Right cardiac atrium (tissue), 5 donors: ENCODE measurements around the gene GHR. TPM values are rescaled to one million over a fixed set of nuclear protein-coding genes. Genes with fewer than 3 reads are reported as not detected.
"Not testable (repeated sequence)": the region's sequence is repeated elsewhere in the genome, so short reads cannot be mapped to it uniquely, and the experiment has no call there.

Experiments used
- ATAC-seq, 2 donors: fragments of 200-7000 bp; cut with Tn5 transposase; one replicate each; pipeline versions ENCODE4 v1.8.0 to v1.9.1; 2020; ENCODE audit warnings: moderate library complexity in 2 of 2, mild to moderate bottlenecking in 1 of 2
- DNase-seq, 3 donors: peaks; one replicate each; pipeline ENCODE4 v3.0.0-alpha.2; 2020
- H3K27ac ChIP-seq: one replicate; pipeline ENCODE4 v1.5.1; 2013; ENCODE audit warnings: mild to moderate bottlenecking, low read length, control low read depth, moderate library complexity
- H3K27me3 ChIP-seq: one replicate; pipeline ENCODE4 v1.6.1; 2013; ENCODE audit not compliant: control insufficient read depth, insufficient read depth
- H3K4me1 ChIP-seq: one replicate; pipeline ENCODE4 v1.6.1; 2013; ENCODE audit warnings: low read length; ENCODE audit not compliant: control insufficient read depth, insufficient read depth
- H3K4me3 ChIP-seq: one replicate; pipeline ENCODE4 v1.5.1; 2013; ENCODE audit warnings: low read length, control low read depth
- H3K9me3 ChIP-seq: one replicate; pipeline ENCODE4 v1.6.1; 2013; ENCODE audit warnings: low read length; ENCODE audit not compliant: control insufficient read depth
- WGBS: extraction: QIAGEN DNeasy Blood & Tissue Kit; methylation state at CpG from one replicate; pipeline ENCODE4 v1.1.7; 2013; 5-methylcytosine and 5-hydroxymethylcytosine counted together
- intact Hi-C, 4 donors: fragments of 100-400 bp; cut with DNase I; formaldehyde crosslinking; loops; one replicate each; pipeline versions ENCODE4 v1.11.0 to v1.14.0; 2022 to 2023
- polyA plus RNA-seq: library from polyadenylated mRNA; stranded (reverse); fragments of 200-250 nt; gene quantifications from one replicate; pipeline ENCODE4 v1.2.3, GENCODE V29; 2013
- total RNA-seq, 4 donors: library from RNA; stranded (reverse); fragmentation: NEBNext Ultra II Directional; extraction: Animal tissue kit (Norgen Biotek cat#: 25700); gene quantifications; one replicate each; pipeline ENCODE4 v1.2.1, GENCODE V29; 2021
- donor health status: healthy with polysubstance abuse.
- donor health status: DM: no; HTN: yes; CAD: no.
- donor health status: DM: no; HTN: no; CAD: no.
- donor health status: DM: no; HTN: yes; CAD: no; lungs with severe emphysema.
- donor health status: DM: yes; HTN: yes; CAD: no.

GHR gene
- total and polyA plus RNA-seq, 5 donors = 8.1 to 21.8 (median 15.3) TPM

DNA sequence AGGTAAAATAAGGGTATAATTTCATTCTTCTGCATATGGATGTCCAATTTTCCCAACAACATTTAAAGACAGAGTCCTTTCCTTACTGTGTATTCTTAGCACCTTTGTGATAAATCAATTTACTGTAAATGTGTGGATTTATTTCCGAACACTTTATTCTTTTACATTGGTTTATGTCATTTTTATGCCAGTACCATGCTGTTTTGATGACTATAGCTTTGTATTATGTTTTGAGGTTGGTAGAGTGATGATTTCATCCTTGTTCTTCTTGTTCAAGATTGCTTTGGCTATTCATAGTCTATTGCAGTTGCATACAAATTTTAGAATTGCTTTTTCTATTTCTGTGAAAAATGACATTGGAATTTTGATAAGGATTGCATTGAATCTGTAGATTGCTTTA lies 280.0 kb downstream of the GHR start:
- no peaks in the 10 kb centered on the region for H3K27me3 ChIP-seq
- WGBS = 92% methylated on average over 1 of the region's 1 CpG

DNA sequence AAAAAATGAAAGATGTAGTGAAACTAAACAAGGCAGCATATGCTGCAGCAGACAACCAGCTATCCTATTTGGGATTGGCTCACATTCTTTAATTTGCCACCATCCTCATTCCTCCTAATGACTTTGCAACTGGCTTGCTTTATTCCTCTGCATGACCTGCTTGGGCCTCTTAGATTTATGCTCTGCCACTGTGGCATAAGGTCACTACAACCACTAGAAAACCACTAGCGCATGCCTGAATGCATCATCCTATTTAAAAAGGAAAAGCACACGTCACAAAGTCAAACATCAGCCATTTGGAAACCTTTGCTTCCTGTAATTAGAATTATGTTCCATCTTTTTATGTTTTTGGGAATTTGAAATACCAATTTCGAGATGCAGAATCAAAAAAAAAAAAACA lies 292.5 kb downstream of the GHR start:
- Histone ChIP-seq H3K4me3 (no peak overlapping the region), H3K27me3 (no peaks in the 10 kb centered on the region), H3K27ac (no peak overlapping the region), H3K9me3 (no peaks in the 10 kb centered on the region), H3K4me1 (no peaks in the 10 kb centered on the region)
- WGBS = 86% methylated on average over 3 of the region's 3 CpGs
- intact Hi-C loops = no loop called here
- ATAC-seq (no peak), DNase-seq (no peak)

More for the DNA sequence above, 280.0 kb downstream of the GHR start:
- Histone ChIP-seq H3K27ac (no peak overlapping the region), H3K9me3 (no peaks in the 10 kb centered on the region), H3K4me1 (no peaks in the 10 kb centered on the region), H3K4me3 (no peak overlapping the region)
- DNase-seq = no peak
- ATAC-seq = no peak
- intact Hi-C loops = no loop called here

DNA sequence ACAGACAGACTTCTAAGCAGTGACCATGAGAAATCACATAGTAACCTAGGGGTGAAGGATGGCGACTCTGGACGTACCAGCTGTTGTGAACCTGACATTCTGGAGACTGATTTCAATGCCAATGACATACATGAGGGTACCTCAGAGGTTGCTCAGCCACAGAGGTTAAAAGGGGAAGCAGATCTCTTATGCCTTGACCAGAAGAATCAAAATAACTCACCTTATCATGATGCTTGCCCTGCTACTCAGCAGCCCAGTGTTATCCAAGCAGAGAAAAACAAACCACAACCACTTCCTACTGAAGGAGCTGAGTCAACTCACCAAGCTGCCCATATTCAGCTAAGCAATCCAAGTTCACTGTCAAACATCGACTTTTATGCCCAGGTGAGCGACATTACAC lies 295.4 kb downstream of the GHR start:
- Histone ChIP-seq H3K27ac (no peak overlapping the region), H3K27me3 (no peaks in the 10 kb centered on the region), H3K4me1 (no peaks in the 10 kb centered on the region), H3K9me3 (no peaks in the 10 kb centered on the region), H3K4me3 (no peak overlapping the region)
- WGBS = 87% methylated on average over 4 of the region's 4 CpGs
- ATAC-seq (no peak), DNase-seq (no peak)
- intact Hi-C loops = no loop called here

DNA sequence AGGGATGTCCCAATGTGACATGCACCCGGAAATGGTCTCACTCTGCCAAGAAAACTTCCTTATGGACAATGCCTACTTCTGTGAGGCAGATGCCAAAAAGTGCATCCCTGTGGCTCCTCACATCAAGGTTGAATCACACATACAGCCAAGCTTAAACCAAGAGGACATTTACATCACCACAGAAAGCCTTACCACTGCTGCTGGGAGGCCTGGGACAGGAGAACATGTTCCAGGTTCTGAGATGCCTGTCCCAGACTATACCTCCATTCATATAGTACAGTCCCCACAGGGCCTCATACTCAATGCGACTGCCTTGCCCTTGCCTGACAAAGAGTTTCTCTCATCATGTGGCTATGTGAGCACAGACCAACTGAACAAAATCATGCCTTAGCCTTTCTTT lies 295.8 kb downstream of the GHR start:
- no peak overlapping the region for H3K27ac ChIP-seq
- no peak overlapping the region for H3K4me3 ChIP-seq
- intact Hi-C loops = no loop called here
- no peaks in the 10 kb centered on the region for H3K9me3 ChIP-seq
- no peaks in the 10 kb centered on the region for H3K4me1 ChIP-seq
- H3K27me3 ChIP-seq = no peaks in the 10 kb centered on the region
- DNase-seq = no peak
- no peak for ATAC-seq
- 86% methylated on average over 2 of the region's 2 CpGs for WGBS

DNA sequence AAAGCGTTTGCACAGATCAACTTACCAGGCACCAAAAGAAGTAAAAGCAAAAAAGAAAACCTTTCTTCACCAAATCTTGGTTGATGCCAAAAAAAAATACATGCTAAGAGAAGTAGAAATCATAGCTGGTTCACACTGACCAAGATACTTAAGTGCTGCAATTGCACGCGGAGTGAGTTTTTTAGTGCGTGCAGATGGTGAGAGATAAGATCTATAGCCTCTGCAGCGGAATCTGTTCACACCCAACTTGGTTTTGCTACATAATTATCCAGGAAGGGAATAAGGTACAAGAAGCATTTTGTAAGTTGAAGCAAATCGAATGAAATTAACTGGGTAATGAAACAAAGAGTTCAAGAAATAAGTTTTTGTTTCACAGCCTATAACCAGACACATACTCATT lies 297.0 kb downstream of the GHR start:
- no peaks in the 10 kb centered on the region for H3K4me1 ChIP-seq
- no peaks in the 10 kb centered on the region for H3K9me3 ChIP-seq
- 62% methylated on average over 6 of the region's 6 CpGs for WGBS
- no peaks in the 10 kb centered on the region for H3K27me3 ChIP-seq
- intact Hi-C loops = no loop called here
- no peak overlapping the region for H3K27ac ChIP-seq
- DNase-seq (no peak), ATAC-seq (no peak)
- no peak overlapping the region for H3K4me3 ChIP-seq

DNA sequence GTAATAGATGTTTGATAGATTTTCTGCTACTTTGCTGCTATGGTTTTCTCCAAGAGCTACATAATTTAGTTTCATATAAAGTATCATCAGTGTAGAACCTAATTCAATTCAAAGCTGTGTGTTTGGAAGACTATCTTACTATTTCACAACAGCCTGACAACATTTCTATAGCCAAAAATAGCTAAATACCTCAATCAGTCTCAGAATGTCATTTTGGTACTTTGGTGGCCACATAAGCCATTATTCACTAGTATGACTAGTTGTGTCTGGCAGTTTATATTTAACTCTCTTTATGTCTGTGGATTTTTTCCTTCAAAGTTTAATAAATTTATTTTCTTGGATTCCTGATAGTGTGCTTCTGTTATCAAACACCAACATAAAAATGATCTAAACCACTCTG lies 298.2 kb downstream of the GHR start:
- no peaks in the 10 kb centered on the region for H3K9me3 ChIP-seq
- no peaks in the 10 kb centered on the region for H3K27me3 ChIP-seq
- H3K27ac ChIP-seq = no peak overlapping the region
- no peak for DNase-seq
- intact Hi-C loops = no loop called here
- no peak for ATAC-seq
- no peak overlapping the region for H3K4me3 ChIP-seq
- no peaks in the 10 kb centered on the region for H3K4me1 ChIP-seq

DNA sequence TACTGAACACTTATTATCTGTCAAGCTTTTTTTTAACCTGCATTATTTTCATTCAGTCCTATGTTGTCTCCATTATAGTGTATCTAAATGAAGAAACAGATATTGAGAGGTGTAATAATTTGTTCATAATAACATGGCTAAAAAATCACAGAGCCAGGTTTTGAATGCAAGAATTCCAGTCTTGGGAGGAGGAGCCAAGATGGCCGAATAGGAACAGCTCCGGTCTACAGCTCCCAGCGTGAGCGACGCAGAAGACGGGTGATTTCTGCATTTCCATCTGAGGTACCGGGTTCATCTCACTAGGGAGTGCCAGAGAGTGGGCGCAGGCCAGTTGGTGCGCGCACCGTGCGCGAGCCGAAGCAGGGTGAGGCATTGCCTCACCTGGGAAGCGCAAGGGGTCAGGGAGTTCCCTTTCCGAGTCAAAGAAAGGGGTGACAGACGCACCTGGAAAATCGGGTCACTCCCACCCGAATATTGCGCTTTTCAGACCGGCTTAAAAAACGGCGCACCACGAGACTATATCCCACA lies 311.4 kb downstream of the GHR start:
- H3K27me3 ChIP-seq, H3K9me3 ChIP-seq, DNase-seq, H3K4me3 ChIP-seq, H3K4me1 ChIP-seq, ATAC-seq, intact Hi-C loops, H3K27ac ChIP-seq: not testable (repeated sequence)
- 95% methylated on average over 15 of the region's 24 CpGs for WGBS

DNA sequence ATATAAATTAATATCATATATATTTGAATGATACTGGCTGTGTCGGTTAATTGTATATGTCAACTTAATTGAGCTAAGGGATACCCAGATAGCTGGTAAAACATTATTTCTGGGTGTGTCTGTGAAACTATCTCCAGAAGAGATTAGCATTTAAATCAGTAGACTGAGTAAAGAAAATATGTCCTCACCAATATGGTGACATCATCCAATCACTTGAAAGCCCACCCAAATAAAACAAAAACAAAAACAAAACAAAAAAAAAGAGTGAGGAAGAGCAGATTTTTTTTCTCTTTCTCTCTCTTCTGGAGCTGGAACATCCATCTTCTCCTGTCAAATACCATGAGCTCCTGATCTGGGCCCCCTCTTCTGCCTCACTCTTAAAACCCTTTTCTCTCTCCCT lies 317.7 kb downstream of the GHR start:
- intact Hi-C loops = no loop called here
- ATAC-seq (no peak), DNase-seq (no peak)
- Histone ChIP-seq H3K4me3 (no peak overlapping the region), H3K4me1 (no peaks in the 10 kb centered on the region), H3K9me3 (no peaks in the 10 kb centered on the region), H3K27me3 (no peaks in the 10 kb centered on the region), H3K27ac (no peak overlapping the region)
- 96% methylated on average over 1 of the region's 1 CpG for WGBS

DNA sequence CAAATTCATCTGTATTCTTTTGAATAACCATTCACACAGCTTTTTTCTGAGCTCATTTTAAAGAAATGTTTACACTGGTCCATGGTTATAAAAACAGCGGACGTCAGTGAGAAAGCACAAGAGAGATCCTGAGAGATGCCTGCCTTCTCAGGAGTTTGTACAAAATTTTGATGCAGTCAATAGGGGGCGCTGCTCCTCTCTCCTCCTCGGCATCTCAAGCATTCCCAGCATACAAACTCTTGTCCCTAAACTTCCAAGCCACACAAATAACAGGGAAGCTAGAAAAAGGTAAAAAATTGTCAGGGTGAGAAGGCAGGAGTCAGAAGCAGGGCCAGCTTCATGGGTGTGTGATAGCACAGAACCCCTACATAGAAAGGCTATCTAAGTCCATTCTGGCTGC lies 322.2 kb downstream of the GHR start:
- Histone ChIP-seq H3K27ac (no peak overlapping the region), H3K4me3 (no peak overlapping the region), H3K4me1 (no peaks in the 10 kb centered on the region), H3K9me3 (no peaks in the 10 kb centered on the region), H3K27me3 (no peaks in the 10 kb centered on the region)
- DNase-seq = no peak
- no peak for ATAC-seq
- 21% methylated on average over 4 of the region's 4 CpGs for WGBS
- intact Hi-C loops = no loop called here

DNA sequence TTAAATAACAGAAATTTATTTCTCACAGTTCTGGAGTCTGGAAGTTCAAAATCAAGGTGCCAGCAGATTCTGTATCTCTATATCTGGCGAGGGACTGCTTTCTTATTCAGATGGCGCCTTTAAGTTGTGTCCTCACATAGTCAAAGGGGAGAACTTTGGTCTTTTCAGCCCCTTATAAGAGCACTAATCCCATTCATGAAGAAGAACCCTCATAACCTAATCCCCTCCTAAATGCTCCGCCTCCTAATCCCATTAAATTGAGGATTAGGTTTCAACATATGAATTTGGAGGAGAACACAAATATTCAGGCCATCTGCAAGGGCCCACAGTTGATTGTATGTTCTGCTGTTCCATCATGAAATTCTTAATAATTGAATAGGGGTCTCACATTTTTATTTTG lies 322.6 kb downstream of the GHR start:
- ATAC-seq = no peak
- intact Hi-C loops = no loop called here
- 96% methylated on average over 3 of the region's 3 CpGs for WGBS

DNA sequence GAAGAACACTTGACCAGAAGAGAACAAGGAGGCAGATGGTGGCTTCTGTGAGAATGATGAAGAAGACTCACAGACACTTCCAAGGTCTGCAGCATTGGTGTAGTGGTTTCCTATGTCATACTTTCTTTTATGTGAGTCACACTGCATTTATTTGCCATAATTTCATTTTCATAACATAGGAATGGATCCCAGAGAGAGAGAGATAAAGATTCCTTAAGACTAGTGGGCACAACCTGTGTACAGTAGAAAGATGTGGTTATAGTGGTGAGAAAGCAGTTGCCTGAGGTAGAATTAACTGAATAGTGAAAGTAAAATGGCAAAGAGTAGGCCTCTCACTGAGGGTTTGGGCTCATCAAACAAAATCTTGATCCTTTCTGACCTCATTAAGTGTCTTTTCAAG lies 325.8 kb downstream of the GHR start:
- H3K4me1 ChIP-seq = no peaks in the 10 kb centered on the region
- no peak for ATAC-seq
- no peak for DNase-seq

More for the DNA sequence above, 322.6 kb downstream of the GHR start:
- no peak overlapping the region for H3K27ac ChIP-seq
- no peaks in the 10 kb centered on the region for H3K9me3 ChIP-seq
- no peaks in the 10 kb centered on the region for H3K27me3 ChIP-seq
- no peaks in the 10 kb centered on the region for H3K4me1 ChIP-seq
- no peak overlapping the region for H3K4me3 ChIP-seq
- DNase-seq = no peak

DNA sequence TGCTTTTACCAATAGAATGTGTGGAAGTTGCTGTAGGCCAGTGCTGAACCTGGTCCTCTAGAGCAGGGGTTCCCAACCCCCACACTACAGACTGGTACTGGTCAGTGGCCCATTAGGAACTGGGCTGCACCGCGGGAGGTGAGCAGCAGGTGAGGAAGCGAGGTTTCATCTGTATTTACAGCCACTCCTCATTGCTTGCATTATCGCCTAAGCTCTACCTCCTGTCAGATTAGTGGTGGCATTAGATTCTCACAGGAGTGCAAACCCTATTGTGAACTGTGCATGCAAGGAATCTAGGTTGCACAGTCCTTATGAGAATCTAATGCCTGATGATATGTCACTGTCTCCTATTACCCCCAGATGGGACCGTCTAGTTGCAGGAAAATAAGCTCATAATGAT lies 327.3 kb downstream of the GHR start:
- Histone ChIP-seq H3K27ac (no peak overlapping the region), H3K4me3 (no peak overlapping the region), H3K9me3 (no peaks in the 10 kb centered on the region), H3K4me1 (no peaks in the 10 kb centered on the region), H3K27me3 (no peaks in the 10 kb centered on the region)
- intact Hi-C loops = no loop called here
- 92% methylated on average over 5 of the region's 5 CpGs for WGBS
- no peak for ATAC-seq
- no peak for DNase-seq

More for the DNA sequence above, 325.8 kb downstream of the GHR start:
- Histone ChIP-seq H3K9me3 (no peaks in the 10 kb centered on the region), H3K4me3 (no peak overlapping the region), H3K27me3 (no peaks in the 10 kb centered on the region), H3K27ac (no peak overlapping the region)
- intact Hi-C loops = no loop called here
